Stimulated activated effector memory CD8-positive, alpha-beta T cell treated with anti-CD3 and anti-CD28 coated beads, Interleukin-12 subunit alpha, Interleukin-12 subunit beta, amount 100 ng/mL, for 72 hours (primary cell): ENCODE data around the gene POTEF.
"Not testable (repeated sequence)": the region's sequence is repeated elsewhere in the genome, so short reads cannot be mapped to it uniquely, and the experiment has no call there.

ENCODE experiments used
- ATAC-seq: fragments of 150-1000 bp; cut with Tn5 transposase; 2 replicates; pipeline ENCODE4 v1.10.0; 2021
- DNase-seq, 2 donors: peaks; one replicate each; pipeline ENCODE4 v3.0.0; 2021 to 2022; ENCODE audit warnings: low spot score in 2 of 2
- H3K27ac Mint-ChIP-seq: one replicate; pipeline ENCODE4 v1.8.0; 2022; ENCODE audit warnings: mild to moderate bottlenecking, mixed read lengths
- H3K36me3 Mint-ChIP-seq: one replicate; pipeline ENCODE4 v1.8.0; 2022; ENCODE audit warnings: mild to moderate bottlenecking, mixed read lengths
- H3K4me1 Mint-ChIP-seq: one replicate; pipeline ENCODE4 v1.8.0; 2022; ENCODE audit warnings: mixed read lengths
- H3K4me3 Mint-ChIP-seq: one replicate; pipeline ENCODE4 v1.8.0; 2022; ENCODE audit warnings: mild to moderate bottlenecking, mixed read lengths
- H3K9me3 Mint-ChIP-seq: one replicate; pipeline ENCODE4 v1.8.0; 2022; ENCODE audit warnings: mixed read lengths

The POTEF gene

DNA sequence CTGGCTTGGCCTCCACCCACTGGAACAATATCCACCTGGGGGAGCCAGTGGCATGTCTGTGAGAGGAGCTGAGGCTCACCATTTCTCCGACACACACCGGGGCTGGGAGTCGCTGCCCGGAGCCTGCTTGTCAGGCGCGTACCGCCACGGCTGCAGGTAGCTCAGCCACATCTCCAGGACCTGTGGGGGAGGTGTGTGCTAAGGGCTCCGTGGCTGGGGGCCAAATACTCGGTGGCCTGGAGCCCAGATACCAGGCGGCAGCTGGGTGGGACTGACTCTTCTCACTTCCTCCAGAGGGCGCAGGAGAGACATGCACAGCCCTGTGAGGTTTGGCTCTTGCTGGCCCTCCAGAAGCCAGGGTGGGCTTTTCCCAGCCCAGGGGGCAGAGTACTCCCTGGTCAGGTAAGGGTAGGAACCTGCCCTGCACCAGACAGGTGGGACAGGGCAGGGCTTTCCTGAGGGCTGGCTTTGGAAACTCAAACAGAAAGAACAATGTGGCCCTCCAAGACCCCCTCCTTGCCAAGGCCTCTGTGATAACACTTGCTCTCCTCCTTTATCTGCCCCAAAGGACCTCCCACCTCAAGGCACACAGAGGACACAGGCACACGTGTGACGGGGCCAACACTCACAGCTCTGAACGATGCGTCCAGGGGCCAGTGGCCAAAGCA lies 27.1 kb upstream of the POTEF start:
- H3K27ac Mint-ChIP-seq, ATAC-seq, H3K4me3 Mint-ChIP-seq, H3K9me3 Mint-ChIP-seq, DNase-seq: not testable (repeated sequence)
- peaks cover 22% of the 10 kb centered on the region for H3K4me1 Mint-ChIP-seq
- H3K36me3 Mint-ChIP-seq = peaks cover 54% of the 10 kb centered on the region

DNA sequence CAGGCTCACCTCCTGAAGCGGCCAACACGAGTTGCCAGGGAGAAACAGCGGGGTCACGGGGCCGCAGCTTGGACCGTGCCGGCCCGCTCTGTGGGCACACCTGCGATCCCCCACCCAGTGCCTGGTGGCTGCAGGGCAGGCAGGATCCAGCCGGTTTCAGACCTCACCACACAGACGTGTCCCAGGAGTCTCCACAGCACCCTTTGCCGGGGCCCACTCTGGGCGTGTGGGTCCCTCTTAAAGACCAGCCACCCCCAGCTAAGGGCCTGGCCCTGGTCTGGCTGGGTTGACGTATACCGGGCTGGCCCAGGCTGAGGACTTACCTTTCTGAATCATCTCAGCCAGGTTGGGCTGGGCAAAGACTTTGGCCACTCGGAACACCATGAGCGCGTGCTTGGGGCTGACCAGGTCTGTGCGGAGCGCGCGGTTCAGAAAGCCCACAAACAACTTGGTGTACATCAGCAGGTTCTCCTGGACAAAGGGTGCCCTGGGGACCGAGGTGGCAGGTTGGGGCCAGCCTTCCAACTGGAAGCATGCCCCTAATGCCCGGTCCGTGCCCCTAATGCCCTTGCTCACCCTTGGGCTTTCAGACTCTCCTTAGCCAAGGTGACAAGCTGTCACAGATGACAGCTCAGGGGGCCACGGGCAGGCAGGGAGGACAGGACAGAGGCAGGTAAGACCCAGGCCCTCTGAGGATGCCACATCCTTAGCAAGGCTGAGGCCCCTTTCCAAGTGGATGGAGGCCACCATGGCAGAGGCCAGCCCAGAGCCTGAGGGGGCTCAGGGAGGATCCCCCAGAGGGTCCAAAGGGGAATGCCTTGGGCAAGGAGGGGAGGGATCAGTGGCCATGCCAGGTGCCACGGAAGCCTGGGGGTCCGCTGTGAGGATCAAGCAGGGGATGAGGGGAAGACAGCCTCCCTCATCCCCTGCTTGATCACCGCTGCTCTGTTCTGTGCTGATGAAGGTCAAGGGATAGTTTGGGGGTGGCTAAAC lies 26.0 kb upstream of the POTEF start:
- no peak for DNase-seq
- H3K4me1 Mint-ChIP-seq = peaks cover 18% of the 10 kb centered on the region
- H3K4me3 Mint-ChIP-seq = no peak overlapping the region
- H3K36me3 Mint-ChIP-seq = peaks cover 60% of the 10 kb centered on the region
- no peak for ATAC-seq
- H3K9me3 Mint-ChIP-seq = no peaks in the 10 kb centered on the region
- H3K27ac Mint-ChIP-seq = peak overlapping the region; percentile 80

DNA sequence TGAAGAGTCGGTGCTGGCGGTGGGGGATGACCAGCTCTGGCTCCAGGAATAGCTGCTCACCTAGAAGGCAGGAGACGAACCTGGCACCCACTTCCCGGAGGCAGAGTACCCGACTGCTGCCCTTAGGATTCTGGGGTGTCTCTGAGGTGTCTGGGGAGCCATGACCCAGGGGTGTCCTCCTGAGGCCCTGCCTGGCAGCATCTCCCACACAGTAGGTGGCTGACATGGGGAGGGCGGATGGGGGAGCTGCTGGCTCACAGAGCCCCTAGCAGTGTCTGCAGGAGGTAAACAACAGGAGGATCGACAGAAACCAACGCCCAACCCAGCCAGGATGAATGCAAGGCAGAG lies 25.4 kb upstream of the POTEF start:
- H3K4me3 Mint-ChIP-seq, DNase-seq, ATAC-seq, H3K9me3 Mint-ChIP-seq, H3K27ac Mint-ChIP-seq: not testable (repeated sequence)
- Mint-ChIP-seq H3K36me3 (peaks cover 55% of the 10 kb centered on the region), H3K4me1 (peaks cover 14% of the 10 kb centered on the region)

DNA sequence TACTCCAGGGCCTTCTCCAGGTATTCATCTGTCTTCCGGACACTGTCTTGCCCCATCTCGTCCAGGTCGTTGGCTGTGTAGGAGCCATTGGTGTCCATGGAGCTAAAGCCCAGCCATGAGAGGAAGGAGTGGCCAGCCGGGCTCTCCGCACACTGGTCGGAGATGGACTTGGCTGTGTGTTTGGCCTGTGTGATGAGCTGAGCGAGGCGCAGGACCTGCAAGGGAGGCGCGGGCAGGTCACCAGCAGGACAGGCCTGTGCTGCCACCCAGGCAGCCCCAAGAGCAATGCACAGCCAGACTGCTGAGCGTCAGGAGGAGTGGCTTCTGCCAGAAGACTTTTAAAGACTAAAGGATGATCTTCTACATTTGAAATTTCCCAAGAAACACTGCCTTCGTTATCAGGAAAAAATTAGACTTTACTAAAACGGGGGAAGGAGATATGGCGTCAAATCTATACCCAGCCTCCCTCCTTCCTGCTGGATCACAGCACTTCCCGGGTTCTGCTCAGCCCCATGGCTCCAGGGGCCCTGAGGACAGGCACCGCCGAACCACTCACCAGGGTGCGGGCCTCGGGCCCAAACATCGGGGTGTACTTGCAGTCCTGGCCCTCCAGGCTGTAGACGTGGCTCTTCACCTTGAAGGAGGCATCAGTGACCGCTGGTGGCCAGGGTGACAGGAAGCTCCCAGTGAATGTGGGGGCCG lies 24.9 kb upstream of the POTEF start:
- Mint-ChIP-seq H3K36me3 (peaks cover 51% of the 10 kb centered on the region), H3K4me1 (peaks cover 14% of the 10 kb centered on the region)
- H3K4me3 Mint-ChIP-seq, H3K9me3 Mint-ChIP-seq, ATAC-seq, H3K27ac Mint-ChIP-seq, DNase-seq: not testable (repeated sequence)

DNA sequence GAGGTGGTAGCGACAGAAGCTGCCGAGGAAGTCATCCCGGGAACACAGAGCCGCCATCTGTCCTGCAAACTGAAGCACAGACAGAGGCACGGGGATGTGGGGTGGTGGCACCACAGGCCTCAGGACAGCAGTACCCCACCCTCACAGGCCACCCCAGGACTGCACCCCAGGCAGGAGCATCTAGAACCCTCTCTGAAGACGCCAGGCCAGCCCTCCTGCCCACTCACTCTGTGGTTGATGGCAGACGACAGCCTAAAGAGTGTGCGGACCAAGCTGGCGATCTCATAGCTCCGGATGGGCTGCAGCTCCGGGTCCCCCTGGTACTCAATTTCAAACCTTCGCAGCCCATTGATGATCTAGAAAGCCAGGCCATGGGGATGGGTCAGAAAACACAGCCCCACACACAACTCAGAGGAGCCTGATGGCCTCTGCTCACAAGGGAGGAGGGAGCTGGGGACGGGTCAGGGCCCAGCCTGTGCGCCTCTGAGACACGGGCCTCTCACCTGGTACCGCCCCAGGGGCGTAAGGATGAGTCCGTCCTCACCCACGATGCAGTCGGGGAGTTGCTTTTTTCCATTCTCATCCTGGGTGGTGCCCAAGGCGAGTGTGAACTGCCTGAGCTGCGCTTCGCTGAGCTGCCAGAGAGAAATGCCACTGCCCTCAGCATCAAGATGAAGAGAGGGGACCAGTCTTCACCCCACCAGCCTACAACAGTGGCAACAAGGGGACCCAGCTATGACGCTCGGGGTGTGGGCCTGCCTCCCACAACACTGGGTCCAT lies 24.0 kb upstream of the POTEF start:
- ATAC-seq = no peak
- H3K9me3 Mint-ChIP-seq = no peaks in the 10 kb centered on the region
- H3K4me1 Mint-ChIP-seq = peaks cover 6% of the 10 kb centered on the region
- no peak overlapping the region for H3K27ac Mint-ChIP-seq
- no peak overlapping the region for H3K4me3 Mint-ChIP-seq
- H3K36me3 Mint-ChIP-seq = peaks cover 42% of the 10 kb centered on the region
- DNase-seq = no peak

DNA sequence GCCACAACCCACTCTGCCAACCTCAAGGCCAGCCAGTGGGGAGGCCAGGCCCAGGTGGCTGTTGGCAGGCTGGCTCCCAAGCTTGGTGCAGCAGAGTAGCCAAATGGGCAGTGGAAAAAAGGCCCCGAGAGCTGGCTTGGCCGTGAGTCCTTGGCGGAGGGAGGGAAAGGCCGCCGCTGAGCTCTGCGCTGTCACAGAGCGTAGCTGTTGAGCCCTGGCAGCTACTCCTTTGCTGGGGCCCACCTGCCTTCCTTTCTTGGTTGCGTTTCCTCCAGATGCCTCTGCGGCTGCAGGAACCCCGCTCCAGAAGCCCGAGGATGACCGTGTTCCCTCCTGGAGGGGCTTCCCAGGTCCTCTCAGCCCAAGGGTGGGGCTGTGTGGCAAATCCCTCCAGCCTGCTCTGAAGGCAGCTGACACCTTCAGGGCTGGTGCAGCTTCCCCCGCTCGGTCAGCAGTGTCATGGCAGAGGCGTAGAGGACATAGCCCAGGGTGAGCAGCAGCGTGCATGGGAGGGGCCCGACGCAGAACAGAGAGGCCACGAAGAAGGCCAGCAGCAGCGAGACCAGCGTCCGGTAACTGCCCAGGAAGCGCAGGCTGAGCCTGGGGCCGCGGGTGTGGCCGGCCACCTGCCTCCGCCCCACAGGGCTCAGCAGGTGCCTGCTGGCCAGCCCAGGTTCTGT lies 23.3 kb upstream of the POTEF start:
- peaks cover 39% of the 10 kb centered on the region for H3K36me3 Mint-ChIP-seq
- not testable (repeated sequence) for H3K27ac Mint-ChIP-seq, H3K4me3 Mint-ChIP-seq, H3K4me1 Mint-ChIP-seq, ATAC-seq, H3K9me3 Mint-ChIP-seq, DNase-seq

DNA sequence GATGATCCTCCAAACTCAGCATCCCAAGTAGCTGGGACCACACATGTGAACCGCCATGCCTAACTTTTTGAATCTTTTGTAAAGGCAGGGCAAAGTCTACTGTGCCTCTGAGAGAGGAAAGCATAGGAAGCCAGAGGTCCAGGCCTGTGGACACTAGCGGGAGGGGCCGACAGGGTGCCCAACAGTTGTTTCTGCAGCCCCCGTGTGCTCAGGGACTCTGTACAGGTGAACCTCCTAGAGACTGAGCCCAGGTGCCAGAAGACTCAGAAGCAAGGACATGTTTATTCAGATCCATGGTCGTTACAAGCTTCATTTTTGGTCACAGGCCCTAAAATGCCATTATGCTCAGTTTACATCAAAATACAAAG lies 22.1 kb upstream of the POTEF start:
- ATAC-seq, H3K4me1 Mint-ChIP-seq, DNase-seq, H3K27ac Mint-ChIP-seq, H3K4me3 Mint-ChIP-seq, H3K9me3 Mint-ChIP-seq: not testable (repeated sequence)
- peaks cover 39% of the 10 kb centered on the region for H3K36me3 Mint-ChIP-seq

DNA sequence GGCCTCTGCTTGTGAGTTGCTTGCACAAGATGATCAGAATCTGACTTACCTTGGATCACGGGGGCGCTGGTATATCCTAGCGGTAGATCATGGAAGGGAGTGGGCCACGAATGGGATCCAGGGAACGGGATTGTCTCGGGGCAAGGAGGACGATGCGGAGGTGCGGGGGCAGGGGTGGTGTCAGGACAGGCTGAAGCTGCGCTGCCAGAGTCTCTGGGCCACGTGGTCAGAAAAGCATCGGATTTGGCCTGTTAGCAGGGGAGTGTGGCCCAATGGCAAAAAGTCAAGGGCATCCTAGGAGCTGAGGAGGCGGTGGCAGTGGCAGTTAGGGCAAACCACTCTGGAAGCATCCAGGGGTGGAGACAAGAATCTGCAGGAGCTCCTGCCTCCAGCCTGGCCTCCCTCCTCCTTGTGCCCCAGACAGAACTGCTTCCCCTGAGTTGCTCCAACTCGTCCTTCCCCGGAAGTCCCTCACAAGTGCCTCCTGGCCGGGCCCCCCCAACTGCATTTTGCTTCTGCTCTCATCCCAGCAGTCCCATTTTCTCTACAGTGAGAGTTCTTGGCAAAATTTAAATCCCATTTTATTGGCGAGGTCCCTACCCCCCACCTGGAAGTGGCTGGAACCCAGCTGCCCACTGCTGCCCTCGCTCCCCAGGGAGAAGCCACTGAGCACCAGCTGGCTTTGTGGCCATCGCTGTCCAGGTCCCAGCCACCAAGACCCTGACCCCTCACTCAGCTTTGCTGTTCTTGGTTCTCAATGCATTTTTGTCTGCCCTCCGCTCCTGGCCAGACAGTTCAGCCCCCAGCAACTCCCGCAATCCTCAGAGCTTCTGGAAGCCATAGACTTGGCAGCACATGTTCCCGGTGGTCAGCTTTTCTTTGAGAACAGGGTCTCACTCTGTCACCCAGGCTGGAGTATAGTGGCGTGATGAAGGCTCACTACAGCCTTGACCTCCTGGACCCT lies 21.4 kb upstream of the POTEF start:
- H3K4me3 Mint-ChIP-seq = no peak overlapping the region
- H3K9me3 Mint-ChIP-seq = no peaks in the 10 kb centered on the region
- no peak for DNase-seq
- H3K4me1 Mint-ChIP-seq = no peaks in the 10 kb centered on the region
- H3K27ac Mint-ChIP-seq = no peak overlapping the region
- peak; percentile 4 for ATAC-seq
- peaks cover 39% of the 10 kb centered on the region for H3K36me3 Mint-ChIP-seq

DNA sequence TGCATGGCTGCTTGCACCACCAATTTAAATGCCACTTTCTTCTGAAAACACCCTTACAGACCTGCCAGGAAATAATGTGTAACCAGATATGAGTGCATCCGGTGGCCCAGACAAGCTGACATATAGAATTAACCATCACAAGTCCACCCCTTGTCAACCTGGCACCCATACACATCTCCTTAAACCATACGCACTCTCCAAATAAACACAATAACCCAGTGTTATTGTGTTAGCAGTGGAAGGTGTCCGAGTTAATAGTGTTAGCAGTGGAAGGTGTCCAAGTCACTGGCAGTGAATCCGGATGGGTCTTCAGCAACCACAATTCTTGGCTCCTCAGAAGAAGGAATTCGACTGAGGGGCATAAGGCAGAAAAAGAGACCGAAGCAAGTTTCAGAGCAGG lies 19.5 kb upstream of the POTEF start:
- not testable (repeated sequence) for DNase-seq, H3K27ac Mint-ChIP-seq, ATAC-seq, H3K9me3 Mint-ChIP-seq, H3K4me1 Mint-ChIP-seq, H3K4me3 Mint-ChIP-seq
- H3K36me3 Mint-ChIP-seq = peaks cover 21% of the 10 kb centered on the region

DNA sequence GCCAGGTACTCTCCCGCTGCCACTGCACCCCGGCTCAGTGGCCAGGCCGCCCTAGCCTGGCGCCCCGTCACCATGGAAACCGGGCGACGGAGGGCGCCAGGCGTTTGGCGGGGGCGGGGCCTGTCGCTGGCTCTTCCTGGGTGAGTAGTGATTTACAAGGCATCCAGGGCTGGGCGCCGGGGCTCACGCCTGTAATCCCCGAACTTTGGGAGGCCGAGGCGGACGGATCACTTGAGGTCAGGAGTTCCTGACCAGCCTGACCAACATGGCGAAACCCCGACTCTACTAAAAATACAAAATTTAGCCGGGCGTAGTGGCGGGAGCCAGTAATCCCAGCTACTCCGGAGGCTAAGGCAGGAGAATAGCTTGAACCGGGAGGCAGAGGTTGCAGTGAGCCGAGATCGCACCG lies 16.0 kb upstream of the POTEF start, which contains the start of gene CCDC74B:
Gene CCDC74B, minus strand, starts transcription at position 107 of the 409 bp plus-strand sequence. CDS start 116 bp downstream, outside the sequence.
- not testable (repeated sequence) for H3K4me1 Mint-ChIP-seq, H3K27ac Mint-ChIP-seq, H3K36me3 Mint-ChIP-seq, H3K9me3 Mint-ChIP-seq
- peak within 1 kb of the TSS; percentile 74 for H3K4me3 Mint-ChIP-seq
- ATAC-seq (peak; percentile 89), DNase-seq (peak; percentile 51 to 68)

DNA sequence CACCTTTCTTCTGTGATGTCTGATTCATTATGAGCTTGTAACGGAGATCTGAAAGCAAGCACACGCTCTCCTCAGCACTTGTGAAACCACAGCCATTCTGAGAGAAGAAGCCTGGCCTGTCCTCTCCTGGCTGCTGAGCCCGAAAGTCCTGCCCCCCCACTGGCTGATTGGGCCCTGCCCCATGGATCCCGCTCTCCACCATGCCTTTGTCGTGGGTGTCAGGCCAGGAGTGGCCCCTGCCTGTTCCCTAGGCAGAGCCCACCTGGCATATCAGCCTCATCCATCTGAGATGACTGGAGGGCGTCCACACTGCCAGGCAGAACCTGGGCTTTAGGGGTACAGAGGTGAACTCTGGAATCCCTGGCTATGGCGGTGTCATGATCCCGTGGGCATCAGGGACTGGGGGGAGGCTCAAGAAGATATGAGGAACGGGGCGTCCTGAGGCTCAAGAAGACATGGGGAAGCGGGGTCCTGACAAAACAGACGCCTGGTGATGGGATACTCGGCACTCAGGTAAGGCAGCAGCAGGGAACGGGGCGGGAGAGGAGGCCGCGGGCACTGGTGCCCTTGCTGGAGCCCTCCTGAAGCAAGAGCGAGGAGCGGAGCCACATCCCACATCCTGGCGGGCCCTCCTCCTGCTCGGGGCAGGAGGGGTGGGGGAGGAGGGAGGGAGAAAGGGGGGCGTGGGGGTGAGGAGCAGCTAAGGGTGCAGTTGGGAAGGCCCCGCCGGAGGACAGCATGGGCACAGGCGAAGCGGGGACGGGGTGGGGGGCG lies 14.4 kb upstream of the POTEF start:
- H3K36me3 Mint-ChIP-seq, H3K4me1 Mint-ChIP-seq, H3K9me3 Mint-ChIP-seq: not testable (repeated sequence)
- peak in 1 of 2 donors; percentile 52 for DNase-seq
- Mint-ChIP-seq H3K27ac (peak overlapping the region; percentile 8), H3K4me3 (peak overlapping the region; percentile 74)
- peak; percentile 51 for ATAC-seq

DNA sequence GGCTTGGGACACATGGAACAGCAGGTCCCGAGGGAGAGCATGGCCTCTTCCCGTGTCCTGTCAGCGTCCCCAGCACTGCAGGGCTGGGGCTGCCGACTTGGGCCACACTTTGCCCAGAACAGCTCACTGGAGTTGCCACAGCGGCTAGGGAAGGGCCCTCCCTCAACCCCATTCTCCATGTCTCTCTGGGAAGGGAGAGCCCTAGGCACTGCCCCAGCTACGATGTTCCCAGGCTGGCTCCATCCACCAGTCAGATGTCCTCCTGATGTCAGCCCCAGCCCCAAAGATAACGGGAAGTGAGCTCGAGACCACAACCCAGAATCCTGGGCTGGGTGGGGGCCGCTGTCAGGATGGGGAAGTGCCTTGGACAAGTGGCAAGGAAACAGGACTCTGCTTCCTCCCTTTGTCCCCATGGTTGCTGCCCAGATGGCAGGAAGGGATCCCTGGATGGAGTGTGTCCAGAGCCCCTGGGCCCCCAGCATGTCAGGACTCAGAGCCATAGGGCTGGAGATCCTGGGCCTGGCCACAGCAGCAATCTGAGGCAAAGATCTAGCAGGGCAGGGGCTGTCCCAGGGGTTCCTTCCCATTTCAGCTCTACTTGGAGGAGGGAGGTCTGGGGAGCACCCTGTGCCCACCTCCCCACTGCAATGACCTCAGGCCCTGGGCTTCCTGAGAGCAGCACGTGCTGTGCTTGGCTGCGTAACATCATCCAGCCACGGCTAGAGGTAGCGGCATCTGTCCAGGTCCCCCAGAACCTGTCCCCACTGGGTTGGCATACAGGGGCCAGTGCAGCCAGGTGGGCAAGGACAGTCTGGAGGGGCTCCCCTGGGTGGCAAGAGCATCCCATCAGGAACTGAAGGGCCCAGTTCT lies 13.6 kb upstream of the POTEF start:
- H3K36me3 Mint-ChIP-seq, H3K4me1 Mint-ChIP-seq, H3K9me3 Mint-ChIP-seq, ATAC-seq, DNase-seq: not testable (repeated sequence)
- Mint-ChIP-seq H3K4me3 (peak overlapping the region; percentile 74), H3K27ac (peak overlapping the region; percentile 8)
